Skeletal muscle tissue (tissue), 4 donors: Measurements from ENCODE around the gene OR51V1. TPM values are rescaled to one million over a fixed set of nuclear protein-coding genes. Genes with fewer than 3 reads are reported as not detected.

Experiments
- H3K27ac ChIP-seq: one replicate; pipeline ENCODE4 v1.7.0; 2013; ENCODE audit warnings: mild to moderate bottlenecking, low read depth, low read length, inconsistent platforms
- H3K27me3 ChIP-seq, 3 donors: one replicate each; pipeline ENCODE4 v1.7.0; 2013; ENCODE audit warnings: low read length in 3 of 3; ENCODE audit not compliant: control insufficient read depth in 3 of 3, insufficient read depth in 3 of 3
- H3K36me3 ChIP-seq, 3 donors: one replicate each; pipeline ENCODE4 v1.7.0; 2013; ENCODE audit warnings: low read length in 3 of 3; ENCODE audit not compliant: control insufficient read depth in 3 of 3, insufficient read depth in 3 of 3
- H3K4me1 ChIP-seq, 3 donors: one replicate each; pipeline ENCODE4 v1.7.0; 2013; ENCODE audit warnings: low read length in 3 of 3, mild to moderate bottlenecking in 3 of 3; ENCODE audit not compliant: control insufficient read depth in 3 of 3, insufficient read depth in 3 of 3
- H3K4me3 ChIP-seq, 3 donors: one replicate each; pipeline ENCODE4 v1.7.0; 2013; ENCODE audit warnings: low read length in 3 of 3
- H3K9ac ChIP-seq, 3 donors: one replicate each; pipeline ENCODE4 v1.7.0; 2013; ENCODE audit warnings: low read length in 3 of 3, mild to moderate bottlenecking in 3 of 3, moderate library complexity in 2 of 3, low read depth in 1 of 3
- H3K9me3 ChIP-seq, 3 donors: one replicate each; pipeline ENCODE4 v1.7.0; 2013; ENCODE audit warnings: low read length in 3 of 3; ENCODE audit not compliant: control insufficient read depth in 3 of 3
- total RNA-seq: library from RNA; depleted of rRNA; stranded (reverse); fragments of >200 nt; gene quantifications from one replicate; pipeline ENCODE4 v1.2.3, GENCODE V29; 2014
- donor health status: Osteomylitis.

The OR51V1 gene
- total RNA-seq, 1 donor from 2014 or later = not detected

DNA sequence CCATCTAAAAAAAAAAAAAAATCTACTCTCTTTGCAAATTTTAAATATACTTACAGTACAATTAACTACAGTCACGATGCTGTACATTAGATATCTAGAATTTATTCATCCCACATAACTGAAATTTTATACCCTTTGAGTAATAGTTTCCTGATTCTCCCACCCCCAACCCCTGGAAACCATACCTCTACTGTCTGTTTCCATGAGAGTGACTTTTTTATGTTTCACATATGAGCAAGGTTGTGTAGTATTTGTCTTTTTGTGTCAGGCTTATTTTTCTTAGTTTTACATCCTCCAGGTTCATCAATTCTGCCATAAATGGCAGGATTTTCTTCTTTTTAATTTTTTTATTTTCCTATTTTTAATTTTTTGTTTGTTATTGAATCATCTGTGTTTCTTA is 23.2 kb upstream of the OR51V1 start:
- H3K9ac ChIP-seq = no peak overlapping the region
- H3K36me3 ChIP-seq = no peaks in the 10 kb centered on the region
- H3K27ac ChIP-seq = no peak overlapping the region
- H3K4me3 ChIP-seq = no peak overlapping the region
- no peaks in the 10 kb centered on the region for H3K4me1 ChIP-seq
- no peaks in the 10 kb centered on the region for H3K27me3 ChIP-seq
- H3K9me3 ChIP-seq = no peaks in the 10 kb centered on the region

DNA sequence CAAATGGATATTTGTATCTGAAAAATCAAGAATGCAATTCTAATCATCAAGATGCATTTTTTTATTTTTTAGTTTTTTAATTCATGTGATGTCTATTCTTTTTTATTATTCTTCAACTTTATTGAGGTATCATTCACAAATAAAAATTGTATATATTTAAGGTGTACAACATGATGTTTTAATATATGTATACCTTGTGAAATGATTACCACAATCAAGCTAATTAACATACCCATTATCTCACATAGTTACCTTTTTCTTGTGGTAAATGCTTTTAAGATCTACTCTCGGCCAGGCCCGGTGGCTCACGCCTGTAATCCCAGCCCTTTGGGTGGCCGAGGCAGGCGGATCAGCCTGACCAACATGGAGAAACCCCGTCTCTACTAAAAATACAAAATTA is 22.7 kb upstream of the OR51V1 start:
- H3K9ac ChIP-seq = no peak overlapping the region
- no peaks in the 10 kb centered on the region for H3K9me3 ChIP-seq
- no peak overlapping the region for H3K27ac ChIP-seq
- H3K4me3 ChIP-seq = no peak overlapping the region
- no peaks in the 10 kb centered on the region for H3K27me3 ChIP-seq
- H3K4me1 ChIP-seq = no peaks in the 10 kb centered on the region
- no peaks in the 10 kb centered on the region for H3K36me3 ChIP-seq

DNA sequence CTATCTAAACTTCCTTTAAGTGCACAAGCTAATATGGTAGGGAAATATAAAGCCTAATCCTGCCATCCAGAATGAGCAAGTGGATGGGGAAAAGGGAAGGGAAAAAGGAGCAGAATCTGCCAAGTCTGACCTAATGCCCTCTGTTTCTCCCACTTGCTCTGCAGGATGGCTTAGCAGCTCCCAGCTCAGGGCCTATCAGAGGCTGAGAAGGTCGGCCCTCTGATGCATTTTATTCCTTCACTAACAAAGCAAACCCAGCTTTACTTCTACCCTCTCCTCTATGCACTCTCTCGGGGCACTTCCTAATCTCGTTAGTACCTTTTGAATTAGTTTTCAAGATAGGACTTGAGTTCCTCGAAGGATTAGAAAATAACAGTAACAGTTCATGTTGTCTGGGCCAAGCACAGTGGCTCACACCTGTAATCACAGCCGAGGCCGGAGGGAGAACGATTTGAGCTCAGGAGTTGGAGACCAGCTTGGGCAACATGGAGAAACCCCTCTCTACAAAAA is 9.9 kb upstream of the OR51V1 start:
- Histone ChIP-seq H3K9ac (no peak overlapping the region), H3K4me1 (no peaks in the 10 kb centered on the region), H3K9me3 (no peaks in the 10 kb centered on the region), H3K27ac (no peak overlapping the region), H3K4me3 (no peak overlapping the region), H3K36me3 (no peaks in the 10 kb centered on the region), H3K27me3 (no peaks in the 10 kb centered on the region)

DNA sequence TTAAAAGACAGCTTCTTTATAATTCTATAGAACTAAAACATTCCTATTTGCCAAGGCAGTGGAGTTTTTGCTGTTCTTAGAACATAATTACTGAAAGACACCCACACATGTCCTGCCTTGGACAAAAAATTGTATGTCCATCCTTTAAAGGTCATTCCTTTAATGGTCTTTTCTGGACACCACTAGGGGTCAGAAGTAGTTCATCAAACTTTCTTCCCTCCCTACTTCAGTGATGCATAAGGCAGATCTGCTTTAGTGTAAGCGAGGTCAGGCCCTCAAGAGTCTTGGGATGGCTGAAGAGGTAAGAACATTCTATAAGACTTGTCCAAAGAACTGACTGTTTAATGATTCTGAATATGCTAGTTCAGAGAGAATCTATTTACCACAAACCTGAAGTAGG is 4.3 kb upstream of the OR51V1 start:
- Histone ChIP-seq H3K36me3 (no peaks in the 10 kb centered on the region), H3K27ac (no peak overlapping the region), H3K9me3 (no peaks in the 10 kb centered on the region), H3K4me3 (no peak overlapping the region), H3K4me1 (no peaks in the 10 kb centered on the region), H3K27me3 (no peaks in the 10 kb centered on the region), H3K9ac (no peak overlapping the region)

DNA sequence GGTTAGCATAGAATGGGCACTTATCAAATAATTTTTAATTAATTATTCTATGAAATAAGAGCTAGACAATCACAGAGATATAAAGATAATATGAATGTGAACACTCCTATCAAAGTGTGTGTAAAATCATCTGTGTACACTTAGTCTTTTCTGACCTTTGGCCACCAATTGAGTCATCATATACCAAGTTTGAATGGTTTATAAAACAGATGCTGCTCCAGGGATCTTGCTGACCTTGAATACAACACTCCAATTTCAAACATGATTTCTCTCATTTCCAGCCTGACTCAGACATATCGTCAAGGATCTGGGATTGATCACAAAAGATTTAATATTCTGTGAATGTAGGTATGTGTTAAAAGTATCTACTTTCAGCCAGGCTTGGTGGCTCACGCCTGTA is 2.9 kb upstream of the OR51V1 start:
- no peaks in the 10 kb centered on the region for H3K27me3 ChIP-seq
- no peak overlapping the region for H3K4me3 ChIP-seq
- no peak overlapping the region for H3K27ac ChIP-seq
- no peaks in the 10 kb centered on the region for H3K9me3 ChIP-seq
- no peaks in the 10 kb centered on the region for H3K4me1 ChIP-seq
- no peak overlapping the region for H3K9ac ChIP-seq
- no peaks in the 10 kb centered on the region for H3K36me3 ChIP-seq

DNA sequence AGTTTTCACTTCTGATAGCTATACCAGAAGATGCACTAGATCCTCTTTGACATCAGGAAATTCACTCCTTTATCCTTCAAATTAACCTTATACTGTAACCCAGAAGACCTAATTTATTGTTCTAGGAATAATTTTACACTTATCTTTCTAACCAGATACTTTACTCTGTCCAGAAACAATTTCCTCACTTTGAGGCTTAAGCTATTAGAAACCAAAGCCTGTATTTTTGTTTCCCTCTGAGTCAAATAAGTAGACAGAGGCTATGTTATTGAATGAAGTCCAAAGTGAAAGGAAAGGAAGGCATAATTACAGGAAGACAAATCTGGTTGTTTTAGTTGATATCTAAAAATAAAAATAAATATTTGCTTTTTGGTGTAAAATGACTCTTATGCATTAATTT is 2.2 kb downstream of the OR51V1 start:
- Histone ChIP-seq H3K4me3 (no peak overlapping the region), H3K9me3 (no peaks in the 10 kb centered on the region), H3K27ac (no peak overlapping the region), H3K36me3 (no peaks in the 10 kb centered on the region), H3K4me1 (no peaks in the 10 kb centered on the region), H3K9ac (no peak overlapping the region), H3K27me3 (no peaks in the 10 kb centered on the region)

DNA sequence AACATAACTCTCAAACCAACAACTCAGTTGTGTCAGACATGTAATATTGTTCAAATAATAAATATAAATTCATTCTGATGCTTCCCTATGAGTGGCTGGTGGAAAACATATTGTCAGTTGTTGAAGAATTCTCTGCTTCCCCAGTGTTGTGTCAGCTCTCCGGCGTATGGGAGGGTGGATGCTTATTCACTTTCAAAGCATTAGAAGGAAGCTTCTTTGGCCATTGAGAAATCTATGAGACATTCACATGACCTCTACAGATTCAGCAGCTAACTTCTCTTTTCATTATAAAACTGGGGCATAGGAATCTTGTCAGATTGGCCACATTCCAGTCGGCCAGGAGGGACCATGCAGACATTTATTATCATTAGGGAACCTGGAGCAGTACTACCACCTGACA is 2.9 kb downstream of the OR51V1 start:
- Histone ChIP-seq H3K36me3 (no peaks in the 10 kb centered on the region), H3K9ac (no peak overlapping the region), H3K27ac (no peak overlapping the region), H3K9me3 (no peaks in the 10 kb centered on the region), H3K27me3 (no peaks in the 10 kb centered on the region), H3K4me1 (no peaks in the 10 kb centered on the region), H3K4me3 (no peak overlapping the region)

DNA sequence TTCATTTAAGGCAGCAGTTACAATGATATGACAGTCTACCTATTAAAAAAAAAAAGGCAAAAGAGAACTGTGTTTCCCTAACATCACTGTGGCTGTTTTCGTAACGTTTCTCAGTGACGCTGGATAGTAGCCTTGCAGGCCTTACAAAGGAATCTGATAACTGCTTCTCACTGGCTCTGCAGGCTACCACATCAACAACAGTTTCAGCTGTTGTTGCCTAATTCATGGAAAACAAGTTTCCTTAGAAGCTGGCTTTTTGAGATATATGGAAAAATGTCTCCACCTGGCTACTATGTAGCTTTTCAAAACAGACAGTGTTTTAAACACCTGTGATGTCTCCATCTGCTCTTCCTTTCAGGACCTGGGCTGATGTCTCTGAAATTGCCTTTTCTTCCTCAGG is 3.8 kb downstream of the OR51V1 start:
- Histone ChIP-seq H3K4me3 (no peak overlapping the region), H3K4me1 (no peaks in the 10 kb centered on the region), H3K9me3 (no peaks in the 10 kb centered on the region), H3K36me3 (no peaks in the 10 kb centered on the region), H3K27me3 (no peaks in the 10 kb centered on the region), H3K27ac (no peak overlapping the region), H3K9ac (no peak overlapping the region)

DNA sequence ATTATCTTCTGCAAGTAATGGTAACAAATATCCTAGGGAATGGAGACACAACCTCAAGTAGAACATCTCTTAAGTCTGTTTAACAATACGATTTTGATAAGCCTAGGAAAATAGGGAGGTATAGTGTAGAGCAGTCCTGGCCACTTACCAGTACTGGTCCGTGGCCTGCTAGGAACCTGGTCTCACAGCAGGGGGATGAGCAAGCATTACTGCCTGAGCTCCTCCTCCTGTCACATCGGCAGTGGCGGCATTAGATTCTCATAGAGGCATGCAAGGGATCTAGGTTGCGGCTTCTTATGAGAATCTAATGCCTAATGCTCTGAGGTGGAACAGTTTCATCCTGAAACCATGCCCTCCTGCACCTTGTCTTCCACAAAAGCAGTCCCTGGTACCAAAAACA is 4.4 kb downstream of the OR51V1 start:
- Histone ChIP-seq H3K9me3 (no peaks in the 10 kb centered on the region), H3K9ac (no peak overlapping the region), H3K4me1 (no peaks in the 10 kb centered on the region), H3K4me3 (no peak overlapping the region), H3K36me3 (no peaks in the 10 kb centered on the region), H3K27me3 (no peaks in the 10 kb centered on the region), H3K27ac (no peak overlapping the region)

DNA sequence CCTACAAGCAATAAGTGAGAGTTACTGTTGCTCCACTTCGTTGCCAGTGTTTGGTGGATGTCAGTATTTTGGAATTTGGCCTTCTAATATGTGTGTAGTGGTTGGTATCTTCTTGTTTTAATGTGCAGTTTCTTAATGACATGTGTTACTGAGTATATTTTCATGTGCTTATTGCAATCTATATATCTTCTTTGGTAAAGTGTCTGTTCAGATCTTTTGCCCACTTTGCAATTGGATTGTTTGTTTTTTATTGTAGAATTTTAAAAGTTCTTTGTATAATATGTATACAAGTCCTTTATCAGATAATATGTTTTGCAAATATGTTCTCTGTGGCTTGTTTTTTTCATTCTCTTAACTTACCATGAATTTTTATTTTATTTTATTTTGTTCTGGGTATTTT is 7.7 kb downstream of the OR51V1 start:
- Histone ChIP-seq H3K9me3 (no peaks in the 10 kb centered on the region), H3K4me1 (no peaks in the 10 kb centered on the region), H3K36me3 (no peaks in the 10 kb centered on the region), H3K9ac (no peak overlapping the region), H3K27me3 (no peaks in the 10 kb centered on the region), H3K4me3 (no peak overlapping the region), H3K27ac (no peak overlapping the region)

DNA sequence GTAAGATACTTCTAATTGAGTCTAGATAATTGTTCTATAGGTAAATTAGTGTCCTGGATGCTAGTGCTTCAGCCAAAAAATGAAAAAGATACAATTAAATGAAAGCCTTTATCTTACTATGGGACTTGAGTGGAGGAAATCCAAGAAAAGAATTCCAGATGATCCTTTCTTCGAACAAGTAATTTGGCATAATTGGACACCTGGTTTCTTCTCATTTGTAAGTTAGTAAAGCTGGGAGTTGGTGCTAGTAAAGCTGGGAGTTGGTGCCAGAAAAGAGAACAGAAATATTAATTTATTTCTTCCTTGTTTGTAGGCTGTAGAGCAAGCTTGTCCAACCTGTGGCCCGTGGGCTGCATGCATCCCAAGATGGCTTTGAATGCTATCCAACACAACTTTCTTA is 12.3 kb downstream of the OR51V1 start:
- no peak overlapping the region for H3K4me3 ChIP-seq
- no peaks in the 10 kb centered on the region for H3K36me3 ChIP-seq
- H3K27me3 ChIP-seq = no peaks in the 10 kb centered on the region
- H3K4me1 ChIP-seq = no peaks in the 10 kb centered on the region
- H3K27ac ChIP-seq = no peak overlapping the region
- H3K9ac ChIP-seq = no peak overlapping the region
- no peaks in the 10 kb centered on the region for H3K9me3 ChIP-seq
